Right renal pelvis (tissue), 4 donors: ENCODE results near the gene NGF. TPM values are rescaled to one million over a fixed set of nuclear protein-coding genes. Genes with fewer than 3 reads are reported as not detected.
"Not testable (repeated sequence)": the region's sequence is repeated elsewhere in the genome, so short reads cannot be mapped to it uniquely, and the experiment has no call there.

Experiments
- DNase-seq, 4 donors: peaks; one replicate each; pipeline ENCODE4 v3.0.0-alpha.2; 2013; ENCODE audit warnings: low read depth in 4 of 4, low spot score in 3 of 4, missing footprints in 1 of 4
- polyA plus RNA-seq, 4 donors: library from polyadenylated mRNA; unstranded; fragments of 120-200 nt; gene quantifications; one replicate each; pipeline ENCODE4 v1.2.1, GENCODE V29; 2013; ENCODE audit not compliant: insufficient read length in 4 of 4

The NGF gene
- polyA plus RNA-seq, 4 donors, result 1.7 to 2.9 (median 2.4) TPM

DNA sequence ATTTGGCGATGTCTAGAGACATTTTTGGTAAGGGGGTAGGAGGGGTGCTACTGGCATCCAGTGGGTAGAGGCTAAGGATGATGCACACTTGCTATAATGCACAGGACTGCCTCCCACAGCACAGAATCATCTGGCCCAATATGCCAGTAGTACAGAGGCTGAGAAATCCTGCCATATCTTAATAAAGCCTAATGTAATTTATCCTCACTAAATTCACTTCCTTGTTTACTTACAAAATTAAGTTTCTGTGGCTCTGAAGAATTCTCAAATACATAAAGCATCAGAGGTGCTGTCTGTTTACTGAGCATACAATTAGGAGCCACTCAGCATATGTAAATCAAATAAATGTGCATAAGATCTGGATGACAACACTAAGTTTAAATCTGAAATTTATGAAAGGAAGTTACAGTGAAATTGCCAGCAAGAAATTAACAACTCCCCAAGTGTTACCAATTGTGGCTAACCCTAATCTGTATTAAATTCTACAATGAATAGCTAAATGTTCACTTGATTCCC is 26.5 kb downstream of the NGF start:
- DNase-seq, result no peak

- DNase-seq, result no peak
These were observed 27.2 kb downstream of the NGF start for GRCh38 chr1:115310581-115311473.

DNA sequence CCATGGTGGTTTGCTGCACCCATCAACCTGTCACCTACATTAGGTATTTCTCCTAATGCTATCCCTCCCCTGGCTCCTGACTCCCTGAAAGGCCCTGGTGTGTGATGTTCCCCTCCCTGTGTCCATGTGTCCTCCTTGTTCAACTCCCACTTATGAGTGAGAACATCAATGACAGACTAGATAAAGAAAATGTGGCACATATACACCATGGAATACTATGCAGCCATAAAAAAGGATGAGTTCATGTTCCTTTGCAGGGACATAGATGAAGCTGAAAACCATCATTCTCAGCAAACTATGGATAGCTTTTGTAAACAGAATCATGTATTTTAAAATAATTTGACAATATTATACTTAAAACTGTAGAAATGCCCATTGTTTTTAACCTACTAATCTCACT is 28.5 kb downstream of the NGF start:
- not testable (repeated sequence) for DNase-seq

- DNase-seq, result no peak
These were observed 29.1 kb downstream of the NGF start for GRCh38 chr1:115308969-115309368.

GRCh38 chr1:115307661-115308060 is 30.4 kb downstream of the NGF start:
- DNase-seq, result no peak

DNA sequence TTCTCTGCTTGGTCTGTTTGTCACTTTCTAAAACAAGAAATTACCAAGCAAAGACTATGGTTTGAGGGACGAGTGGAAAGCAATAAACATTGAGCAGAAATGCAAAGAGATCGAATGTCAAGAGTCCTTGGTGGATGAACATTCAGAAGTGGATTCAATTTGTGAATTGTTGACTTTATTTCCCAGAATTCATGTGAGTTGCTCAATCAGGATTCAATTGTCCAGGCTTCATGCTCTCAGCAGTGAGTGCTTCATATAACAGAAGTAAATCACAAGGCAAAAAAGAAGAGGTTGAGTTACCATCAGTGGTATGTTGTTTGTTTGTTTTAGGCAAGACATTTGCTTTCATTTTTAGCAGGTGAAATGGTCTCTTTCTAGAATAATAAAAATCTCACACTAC is 31.9 kb downstream of the NGF start:
- no peak for DNase-seq

GRCh38 chr1:115303364-115303763 is 34.7 kb downstream of the NGF start:
- no peak for DNase-seq

DNA sequence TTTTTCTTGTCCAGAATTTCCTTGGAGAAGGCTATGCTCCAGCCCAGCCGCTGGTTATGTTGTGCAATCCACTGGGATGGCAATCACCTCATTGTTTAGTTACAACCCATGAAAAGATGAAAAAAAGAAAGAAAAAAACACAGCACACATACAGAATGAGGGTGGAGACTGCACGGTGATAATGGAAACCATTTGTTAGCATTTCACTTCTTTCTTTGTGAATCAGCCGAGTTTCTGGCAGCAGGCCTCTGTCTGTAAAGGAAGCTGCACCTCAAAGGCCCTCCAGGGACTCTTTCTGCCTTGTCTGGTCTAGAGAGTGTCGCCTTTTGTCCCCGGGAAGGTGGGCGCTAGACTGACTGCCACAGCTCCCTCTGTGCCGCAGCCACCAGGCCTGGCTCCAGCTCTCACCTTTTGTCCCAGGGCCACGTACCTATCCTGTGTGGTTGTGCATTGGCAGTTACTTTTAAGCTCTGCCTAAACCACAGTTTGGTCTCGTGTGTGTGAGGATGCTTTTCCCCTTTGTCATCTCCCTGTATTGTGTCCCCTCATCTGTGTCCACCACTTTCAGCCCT is 35.6 kb downstream of the NGF start:
- no peak for DNase-seq

DNA sequence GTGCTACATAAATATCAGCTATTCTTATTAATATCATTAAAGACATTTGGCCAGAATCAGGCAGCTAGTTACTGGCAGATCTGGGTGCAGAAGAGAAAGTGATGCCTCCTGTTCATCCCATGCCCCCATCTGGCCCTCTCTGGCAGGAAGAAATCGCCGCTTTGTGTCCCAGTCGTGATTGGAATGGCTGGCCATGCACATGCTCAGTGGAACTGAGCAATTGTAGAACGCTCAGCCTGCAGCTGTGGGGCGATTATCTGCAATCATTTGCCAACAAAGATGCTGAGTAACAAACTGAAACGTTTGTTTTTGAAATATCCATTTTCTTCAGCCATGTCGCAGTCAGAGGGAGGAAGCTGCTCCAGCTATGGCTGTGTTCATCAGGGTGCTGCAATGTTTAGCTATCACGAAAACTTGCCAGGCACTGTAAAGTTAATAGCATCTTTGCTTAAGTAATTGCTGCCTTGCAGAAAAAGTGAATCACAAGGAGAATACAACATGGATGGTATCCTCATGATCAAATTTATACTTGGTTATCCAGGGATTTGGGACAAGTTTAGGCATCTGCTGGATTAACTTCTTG is 36.5 kb downstream of the NGF start:
- no peak for DNase-seq

GRCh38 chr1:115300087-115300876 is 37.8 kb downstream of the NGF start:
- DNase-seq, result no peak

DNA sequence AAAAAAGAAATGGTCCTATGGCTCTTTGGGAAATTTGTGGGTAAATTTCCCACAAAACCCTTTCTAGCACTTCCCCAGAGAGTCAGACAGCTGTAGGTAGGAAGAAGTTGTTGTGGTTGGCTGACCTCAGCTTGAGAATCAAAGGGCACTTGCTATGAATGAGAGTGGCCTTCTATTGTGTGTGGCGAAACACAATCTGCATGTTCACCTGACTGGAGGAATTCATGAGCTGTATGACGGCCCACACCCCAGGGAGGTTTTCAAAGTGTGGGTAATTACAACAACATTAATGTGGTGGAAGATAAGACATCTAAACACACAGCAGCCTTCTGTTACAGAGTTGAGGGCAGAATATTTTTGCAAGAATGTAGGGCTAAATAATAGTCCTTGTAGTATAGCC is 38.8 kb downstream of the NGF start:
- DNase-seq, result no peak

GRCh38 chr1:115296981-115297380 is 41.1 kb downstream of the NGF start:
- no peak for DNase-seq

DNA sequence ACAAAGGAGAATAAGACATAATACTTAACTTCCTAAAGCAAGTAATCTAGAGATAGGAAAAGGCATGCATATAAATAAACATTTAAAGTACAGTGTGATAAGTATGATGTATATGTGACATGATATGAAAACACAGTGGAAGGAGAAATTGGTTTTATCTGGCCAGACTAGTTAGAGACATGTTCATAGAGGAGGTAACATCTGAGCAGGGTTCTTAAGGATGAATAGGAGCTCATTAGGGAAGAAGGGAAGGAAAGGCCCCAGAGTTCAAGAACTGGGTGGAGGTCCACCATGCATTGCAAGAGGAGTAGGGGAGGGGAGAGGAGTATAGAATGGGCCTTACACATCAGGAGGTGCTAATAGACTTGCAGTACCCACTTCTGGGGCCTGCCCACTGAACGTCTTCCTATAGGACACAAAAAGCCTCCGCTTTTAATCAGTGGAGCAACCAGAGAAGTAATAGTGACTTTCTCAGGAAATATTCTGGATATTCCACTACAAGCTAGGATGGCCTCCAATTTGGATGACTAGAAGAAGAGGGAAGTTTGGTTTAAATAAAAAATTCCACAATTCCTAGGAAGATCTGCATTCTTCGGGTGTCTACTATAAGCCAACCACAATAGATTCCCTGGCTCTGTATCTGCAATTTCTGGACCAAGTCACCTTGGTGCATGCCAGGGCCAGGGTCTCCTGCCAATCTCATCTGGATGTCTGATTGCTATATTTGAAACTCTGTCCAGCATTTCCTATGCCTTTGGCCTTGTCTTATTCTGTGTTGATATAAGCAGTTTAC is 41.9 kb downstream of the NGF start:
- no peak for DNase-seq

- DNase-seq, result no peak
These were observed 44.1 kb downstream of the NGF start for GRCh38 chr1:115293899-115294298.

- no peak for DNase-seq
These were observed 45.0 kb downstream of the NGF start for GRCh38 chr1:115293006-115293405.

GRCh38 chr1:115291741-115292140 is 46.3 kb downstream of the NGF start:
- no peak for DNase-seq

- DNase-seq, result no peak
These were observed 48.1 kb downstream of the NGF start for GRCh38 chr1:115289940-115290339.

- no peak for DNase-seq
These were observed 49.4 kb downstream of the NGF start for GRCh38 chr1:115288591-115289198.

DNA sequence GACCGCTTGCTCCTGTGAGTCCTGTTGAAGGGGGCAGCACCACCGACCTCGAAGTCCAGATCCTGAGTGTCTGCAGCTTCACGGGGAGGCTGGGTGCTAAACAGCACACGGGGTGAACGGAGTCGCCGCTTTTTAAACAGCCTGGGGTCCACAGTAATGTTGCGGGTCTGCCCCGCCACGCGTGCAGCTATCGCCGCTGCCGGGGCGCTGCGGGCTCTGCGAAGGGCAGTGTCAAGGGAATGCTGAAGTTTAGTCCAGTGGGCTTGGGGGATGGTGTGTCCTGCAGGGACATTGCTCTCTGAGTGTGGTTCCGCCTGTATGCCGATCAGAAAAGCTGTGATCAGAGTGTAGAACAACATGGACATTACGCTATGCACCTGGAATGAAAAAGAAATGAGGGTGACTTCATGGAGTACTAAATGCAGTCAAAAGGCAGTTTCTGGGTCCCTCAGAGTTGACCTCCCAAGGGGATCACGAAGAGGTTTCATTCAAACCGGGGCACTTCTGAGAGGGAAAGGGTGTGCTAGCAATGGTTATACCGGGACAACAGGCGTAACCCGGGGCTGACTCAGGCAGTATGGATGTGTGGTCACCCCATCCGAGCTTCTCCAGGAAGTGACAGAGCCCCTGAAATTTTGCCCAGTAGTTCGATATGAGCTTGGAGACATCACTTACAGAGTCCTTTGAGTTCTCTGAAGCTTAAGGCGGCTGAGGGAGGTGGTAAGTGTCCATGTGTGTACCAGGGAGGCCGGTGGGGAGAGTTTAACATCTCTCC is 51.4 kb downstream of the NGF start:
- no peak for DNase-seq
